SH-SY5Y (cell line): Measurements from ENCODE around the gene FANCB.

Experiments
- GATA2 ChIP-seq: IDR thresholded peaks from 2 replicates; pipeline ENCODE4 v1.6.1; 2011; ENCODE audit warnings: mild to moderate bottlenecking, low read depth, low read length
- GATA3 ChIP-seq: IDR thresholded peaks from 2 replicates; pipeline ENCODE4 v1.6.1; 2011; ENCODE audit warnings: low read depth, mild to moderate bottlenecking, low read length, moderate library complexity

- TF ChIP-seq GATA3: no peak
- TF ChIP-seq GATA2: no peak
These were observed 46.5 kb downstream of the FANCB start for GRCh38 chrX:14826319-14826718.
